Fibroblast of lung (primary cell): ENCODE results near the gene GDF11. TPM values are rescaled to one million over a fixed set of nuclear protein-coding genes. Genes with fewer than 3 reads are reported as not detected.

Source experiments
- DNase-seq, 2 donors: peaks; one replicate each; pipeline versions ENCODE4 v3.0.0 to v3.0.0-alpha.2; 2010; ENCODE audit warnings: low read depth in 2 of 2
- H2AFZ ChIP-seq: 2 replicates; pipeline ENCODE4 v1.5.1; 2012; ENCODE audit warnings: low read length, control low read depth, inconsistent platforms
- H3K27ac ChIP-seq: 2 replicates; pipeline ENCODE4 v1.5.1; 2011; ENCODE audit warnings: low read length, control low read depth; ENCODE audit not compliant: insufficient read depth
- H3K27me3 ChIP-seq: 2 replicates; pipeline ENCODE4 v1.5.1; 2011; ENCODE audit warnings: mild to moderate bottlenecking, low read length; ENCODE audit not compliant: control insufficient read depth, insufficient read depth
- H3K36me3 ChIP-seq: 2 replicates; pipeline ENCODE4 v1.5.1; 2011; ENCODE audit warnings: low read length; ENCODE audit not compliant: control insufficient read depth, insufficient read depth
- H3K4me1 ChIP-seq: 2 replicates; pipeline ENCODE4 v1.5.1; 2011; ENCODE audit warnings: low read length; ENCODE audit not compliant: control insufficient read depth, insufficient read depth; ENCODE audit errors: extremely low read depth
- H3K4me2 ChIP-seq: 2 replicates; pipeline ENCODE4 v1.5.1; 2011; ENCODE audit warnings: low read length, control low read depth; ENCODE audit not compliant: insufficient read depth; ENCODE audit errors: extremely low read depth
- H3K4me3 ChIP-seq, 4 experiments: fragments of 200-600 bp in 1 of 4; sonication (generic) in 1 of 4; replicated peaks in 1 of 4; 2 replicates each; pipeline ENCODE4 v1.5.1; 2011 to 2016; ENCODE audit warnings: low read length in 4 of 4, low read depth in 3 of 4, mild to moderate bottlenecking in 3 of 4, control low read depth in 2 of 4, inconsistent platforms in 1 of 4, mixed read lengths in 1 of 4; ENCODE audit not compliant: insufficient read depth in 1 of 4; ENCODE audit errors: control extremely low read depth in 1 of 4
- H3K79me2 ChIP-seq: 2 replicates; pipeline ENCODE4 v1.5.1; 2012; ENCODE audit warnings: mild to moderate bottlenecking, low read length, inconsistent platforms; ENCODE audit not compliant: control insufficient read depth, insufficient read depth
- H3K9ac ChIP-seq: 2 replicates; pipeline ENCODE4 v1.5.1; 2011; ENCODE audit warnings: mild to moderate bottlenecking, low read length, control low read depth; ENCODE audit not compliant: insufficient read depth
- H3K9me3 ChIP-seq: 2 replicates; pipeline ENCODE4 v1.5.1; 2012; ENCODE audit warnings: low read depth, low read length; ENCODE audit not compliant: control insufficient read depth, insufficient read depth
- H4K20me1 ChIP-seq: 2 replicates; pipeline ENCODE4 v1.5.1; 2011; ENCODE audit warnings: low read length; ENCODE audit not compliant: control insufficient read depth, insufficient read depth; ENCODE audit errors: extremely low read depth
- CTCF ChIP-seq, 2 donors: IDR thresholded peaks in 1 of 2; conservative IDR thresholded peaks in 1 of 2; 1 replicate in 1 of 2; 2 replicates in 1 of 2; pipeline ENCODE4 v1.5.1; 2011 to 2012; ENCODE audit warnings: low read length in 2 of 2, control low read depth in 1 of 2, inconsistent platforms in 1 of 2, low read depth in 1 of 2, mild to moderate bottlenecking in 1 of 2
- EZH2 ChIP-seq: IDR thresholded peaks from 2 replicates; pipeline ENCODE4 v1.5.1; 2012; ENCODE audit warnings: low read length, control low read depth, mild to moderate bottlenecking; ENCODE audit errors: missing control alignments
- polyA plus RNA-seq, 2 donors: library from polyadenylated mRNA; depleted of rRNA in 1 of 2; stranded (reverse) in 1 of 2; unstranded in 1 of 2; fragments of >200 nt; gene quantifications; 2 replicates each; pipeline ENCODE4 v1.2.1, GENCODE V29; 2011 to 2012; ENCODE audit warnings: missing spikeins in 1 of 2
- total RNA-seq: library from RNA; depleted of rRNA; stranded (reverse); fragments of >200 nt; gene quantifications from 2 replicates; pipeline ENCODE4 v1.2.1, GENCODE V29; 2014

Gene GDF11
- total and polyA plus RNA-seq, 2 donors (not counting 1 experiment from before 2014, with no cell fraction given) = 4.3 to 9.4 TPM

DNA sequence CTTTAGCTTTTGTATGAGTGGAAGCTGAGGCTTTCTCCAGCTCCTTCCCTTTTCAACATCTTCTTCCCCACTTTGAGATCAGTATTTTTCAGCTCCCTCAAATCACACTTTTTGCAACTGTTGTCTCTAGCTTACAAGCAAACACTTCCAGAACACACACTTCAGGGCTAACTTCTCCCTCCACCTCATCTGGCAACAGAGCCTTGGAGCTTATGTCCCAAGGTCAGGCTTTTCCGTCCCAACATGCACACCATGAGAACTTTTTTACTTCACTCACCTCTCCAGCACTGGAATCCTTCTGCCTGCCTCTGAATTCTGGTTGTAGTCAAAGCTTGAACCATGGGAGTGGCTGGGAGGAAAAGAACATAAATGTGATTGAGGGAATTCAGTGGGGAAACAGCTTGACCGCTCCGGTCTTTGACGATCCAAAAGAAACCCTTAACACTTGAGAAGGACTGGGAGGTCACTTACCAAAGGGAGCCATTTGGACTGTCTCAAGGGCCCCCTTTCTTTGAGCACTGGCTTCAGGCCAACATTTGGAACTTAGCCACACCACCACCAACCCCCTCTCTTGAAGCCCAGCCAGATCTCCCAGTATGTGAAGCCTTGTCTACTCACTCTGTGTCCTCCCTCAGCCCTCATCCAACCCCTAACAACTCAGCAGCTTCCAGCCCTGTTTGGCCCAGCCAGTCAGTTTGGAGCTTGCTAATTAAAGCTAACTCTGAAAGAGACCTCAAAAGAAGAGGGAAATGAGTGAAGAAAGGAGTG lies 31.0 kb upstream of the GDF11 start:
- Histone ChIP-seq H3K4me3 (no peak overlapping the region), H3K27ac (peak overlapping the region; percentile 55), H3K27me3 (no peaks in the 10 kb centered on the region), H4K20me1 (no peaks in the 10 kb centered on the region), H3K79me2 (peaks cover under 1% of the 10 kb centered on the region), H2AFZ (peak overlapping the region; percentile 1), H3K9me3 (no peaks in the 10 kb centered on the region), H3K36me3 (no peaks in the 10 kb centered on the region), H3K4me2 (no peak overlapping the region), H3K4me1 (peaks cover 42% of the 10 kb centered on the region), H3K9ac (no peak overlapping the region)
- TF ChIP-seq CTCF (conservative IDR thresholded peaks at IDR 0.05 in 1 of 2, IDR thresholded peaks at IDR 0.05 in 1 of 2; ENCODE audit: low read depth in 1 of 2, low read length in 2 of 2) (no peak), EZH2 (no peak)
- no peak for DNase-seq

DNA sequence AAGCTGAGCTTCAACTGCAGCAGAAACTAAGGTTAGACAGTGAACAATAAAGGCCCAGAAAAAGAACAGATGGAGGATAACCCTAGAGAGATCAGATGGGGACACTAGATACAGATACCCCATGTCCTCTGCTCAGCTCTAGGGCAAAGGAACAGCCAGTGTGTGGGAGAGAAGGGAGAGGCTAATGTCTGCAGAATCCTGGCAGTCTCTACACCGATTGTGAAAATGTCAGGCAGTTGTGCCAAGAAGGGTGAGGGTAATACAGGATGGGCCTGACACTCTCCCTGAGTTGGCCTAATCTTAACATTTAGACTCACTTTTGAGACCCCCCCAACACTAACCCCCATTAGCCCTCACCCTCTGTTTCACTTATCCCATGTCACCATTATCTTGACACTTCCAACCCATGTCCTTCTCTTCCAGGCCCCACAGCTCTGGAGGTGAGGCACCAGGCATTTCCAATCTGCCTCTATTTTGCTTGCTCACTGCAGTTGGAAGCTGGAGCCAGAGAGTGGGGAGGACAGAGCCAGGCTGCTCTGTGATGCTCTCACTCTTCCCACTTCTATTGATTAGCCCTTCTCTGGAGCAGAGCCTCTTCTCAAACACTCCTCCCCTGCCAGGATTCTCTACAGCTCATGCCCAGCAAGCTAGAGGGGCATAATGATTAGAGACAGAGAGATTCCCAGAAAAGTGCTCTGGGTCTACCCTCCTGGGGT lies 30.1 kb upstream of the GDF11 start:
- Histone ChIP-seq H3K27me3 (no peaks in the 10 kb centered on the region), H4K20me1 (no peaks in the 10 kb centered on the region), H3K9ac (no peak overlapping the region), H3K9me3 (no peaks in the 10 kb centered on the region), H3K4me2 (peak overlapping the region; percentile 49), H3K4me1 (peaks cover 48% of the 10 kb centered on the region), H3K4me3 (no peak overlapping the region), H3K36me3 (no peaks in the 10 kb centered on the region), H3K79me2 (no peaks in the 10 kb centered on the region), H3K27ac (peak overlapping the region; percentile 55), H2AFZ (no peak overlapping the region)
- no peak for DNase-seq
- no peak for TF ChIP-seq CTCF (conservative IDR thresholded peaks at IDR 0.05 in 1 of 2, IDR thresholded peaks at IDR 0.05 in 1 of 2; ENCODE audit: low read depth in 1 of 2, low read length in 2 of 2)

DNA sequence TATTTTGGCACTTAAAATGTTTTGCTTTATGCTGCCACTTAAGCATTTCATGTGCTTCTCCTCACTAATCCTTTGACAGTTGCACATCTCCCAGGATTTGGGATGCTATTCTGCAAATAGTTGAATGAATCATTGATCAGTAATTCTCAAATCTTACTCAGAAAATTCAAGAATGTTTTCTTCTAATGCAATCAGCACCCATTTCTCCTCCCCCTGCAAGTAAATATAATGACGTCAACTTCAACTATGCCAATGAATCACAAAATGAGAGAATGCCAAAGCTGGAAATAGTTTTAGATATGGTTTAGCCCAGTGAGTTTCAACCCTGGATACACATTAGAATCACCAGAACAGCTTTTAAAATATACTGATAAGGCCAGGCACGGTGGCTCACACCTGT lies 29.2 kb upstream of the GDF11 start:
- Histone ChIP-seq H3K27ac (peak overlapping the region; percentile 55), H3K4me1 (peaks cover 54% of the 10 kb centered on the region)

More for the DNA sequence above, 29.2 kb upstream of the GDF11 start:
- Histone ChIP-seq H3K4me3 (no peak overlapping the region), H3K27me3 (no peaks in the 10 kb centered on the region), H3K4me2 (peak overlapping the region; percentile 46), H2AFZ (no peak overlapping the region), H3K36me3 (no peaks in the 10 kb centered on the region), H3K79me2 (peaks cover 4% of the 10 kb centered on the region), H3K9me3 (no peaks in the 10 kb centered on the region), H4K20me1 (no peaks in the 10 kb centered on the region), H3K9ac (no peak overlapping the region)
- TF ChIP-seq EZH2 (no peak), CTCF (conservative IDR thresholded peaks at IDR 0.05 in 1 of 2, IDR thresholded peaks at IDR 0.05 in 1 of 2; ENCODE audit: low read depth in 1 of 2, low read length in 2 of 2) (no peak)
- DNase-seq = peak; percentile 83 to 90
